ENCODE measurements around the gene PLEKHN1. TPM values are rescaled to one million over a fixed set of nuclear protein-coding genes. Genes with fewer than 3 reads are reported as not detected.
"Not testable (repeated sequence)": the region's sequence is repeated elsewhere in the genome, so short reads cannot be mapped to it uniquely, and the experiment has no call there.

Gene PLEKHN1
- total RNA-seq, 1 experiment from 2014 or later = 9.1 TPM

- H3K4me2 ChIP-seq = no peak overlapping the region
- no peaks in the 10 kb centered on the region for H3K36me3 ChIP-seq (ENCODE audit: low read depth)
- H3K79me2 ChIP-seq (ENCODE audit: low read depth) = no peaks in the 10 kb centered on the region
- H3K4me1 ChIP-seq (replicated peaks; ENCODE audit: insufficient read depth) = peaks cover 5% of the 10 kb centered on the region; the same call in 1 of the 2 replicates
- ChIA-PET CTCF (interaction anchor here (0.6 kb wide), 1 partner anchor 916 kb away, joined by 5 read pairs; no protein-coding TSS in a partner anchor), POLR2A (ENCODE audit: unreplicated experiment) (no interaction called here)
- no peak overlapping the region for H3K4me3 ChIP-seq
- BruUV-seq (replicated peaks) = no TSS peak
- H3K9me3 ChIP-seq (ENCODE audit: insufficient read depth, low read depth) = no peaks in the 10 kb centered on the region
- peaks cover 8% of the 10 kb centered on the region for H4K20me1 ChIP-seq (ENCODE audit: insufficient read depth)
- H3F3A ChIP-seq (ENCODE audit: insufficient read depth, low read depth) = peaks cover 15% of the 10 kb centered on the region; the same call in 1 of the 2 replicates
- peaks cover 21% of the 10 kb centered on the region for H3K27me3 ChIP-seq (ENCODE audit: insufficient read depth, low read depth)
- H2AFZ ChIP-seq = no peak overlapping the region
- DNase-seq = no peak
- no peak overlapping the region for H3K27ac ChIP-seq
- no peaks in the 10 kb centered on the region for H3K9me2 ChIP-seq (ENCODE audit: insufficient read depth)
- TF ChIP-seq EZH2 (IDR thresholded peaks at IDR 0.05; ENCODE audit: low read depth) = no peak
- TF ChIP-seq, protein P1, sequence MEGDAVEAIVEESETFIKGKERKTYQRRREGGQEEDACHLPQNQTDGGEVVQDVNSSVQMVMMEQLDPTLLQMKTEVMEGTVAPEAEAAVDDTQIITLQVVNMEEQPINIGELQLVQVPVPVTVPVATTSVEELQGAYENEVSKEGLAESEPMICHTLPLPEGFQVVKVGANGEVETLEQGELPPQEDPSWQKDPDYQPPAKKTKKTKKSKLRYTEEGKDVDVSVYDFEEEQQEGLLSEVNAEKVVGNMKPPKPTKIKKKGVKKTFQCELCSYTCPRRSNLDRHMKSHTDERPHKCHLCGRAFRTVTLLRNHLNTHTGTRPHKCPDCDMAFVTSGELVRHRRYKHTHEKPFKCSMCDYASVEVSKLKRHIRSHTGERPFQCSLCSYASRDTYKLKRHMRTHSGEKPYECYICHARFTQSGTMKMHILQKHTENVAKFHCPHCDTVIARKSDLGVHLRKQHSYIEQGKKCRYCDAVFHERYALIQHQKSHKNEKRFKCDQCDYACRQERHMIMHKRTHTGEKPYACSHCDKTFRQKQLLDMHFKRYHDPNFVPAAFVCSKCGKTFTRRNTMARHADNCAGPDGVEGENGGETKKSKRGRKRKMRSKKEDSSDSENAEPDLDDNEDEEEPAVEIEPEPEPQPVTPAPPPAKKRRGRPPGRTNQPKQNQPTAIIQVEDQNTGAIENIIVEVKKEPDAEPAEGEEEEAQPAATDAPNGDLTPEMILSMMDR (conservative IDR thresholded peaks at IDR 0.05) = no peak
- intact Hi-C loops (cut with micrococcal nuclease; ENCODE audit: unreplicated experiment) = no loop called here
Measured at GRCh38 chr1:945688-946556, 20.4 kb upstream of the PLEKHN1 start.

GRCh38 chr1:946811-947210, 19.5 kb upstream of the PLEKHN1 start:
- CTCF ChIA-PET = interaction anchor here (0.6 kb wide), 1 partner anchor 915 kb away, joined by 5 read pairs; no protein-coding TSS in a partner anchor
- H3K4me1 ChIP-seq (replicated peaks; ENCODE audit: insufficient read depth); H3K79me2 ChIP-seq (ENCODE audit: low read depth); H3K36me3 ChIP-seq (ENCODE audit: low read depth); H2AFZ ChIP-seq; H3K9me3 ChIP-seq (ENCODE audit: insufficient read depth, low read depth); H3K4me2 ChIP-seq; H3K4me3 ChIP-seq; H3K9me2 ChIP-seq (ENCODE audit: insufficient read depth); DNase-seq; POLR2A ChIA-PET (ENCODE audit: unreplicated experiment); H3F3A ChIP-seq (ENCODE audit: insufficient read depth, low read depth); BruUV-seq (replicated peaks); intact Hi-C loops (cut with micrococcal nuclease; ENCODE audit: unreplicated experiment); H3K27ac ChIP-seq: not testable (repeated sequence)
- peaks cover 13% of the 10 kb centered on the region for H3K27me3 ChIP-seq (ENCODE audit: insufficient read depth, low read depth)
- peaks cover 13% of the 10 kb centered on the region for H4K20me1 ChIP-seq (ENCODE audit: insufficient read depth)

- ChIA-PET CTCF (no interaction called here), POLR2A (ENCODE audit: unreplicated experiment) (no interaction called here)
- 0 out of 2 replicates have a peak, but pooled peaks cover 7% of the 10 kb centered on the region for H3K36me3 ChIP-seq (ENCODE audit: low read depth)
- TF ChIP-seq EZH2 (IDR thresholded peaks at IDR 0.05; ENCODE audit: low read depth) = no peak
- TF ChIP-seq, protein P1 (conservative IDR thresholded peaks at IDR 0.05) = no peak
- intact Hi-C loops (cut with micrococcal nuclease; ENCODE audit: unreplicated experiment) = no loop called here
- no peaks in the 10 kb centered on the region for H3K9me3 ChIP-seq (ENCODE audit: insufficient read depth, low read depth)
- no peak for DNase-seq
- no peak overlapping the region for H3K27ac ChIP-seq
- no peaks in the 10 kb centered on the region for H3K9me2 ChIP-seq (ENCODE audit: insufficient read depth)
- H3F3A ChIP-seq (ENCODE audit: insufficient read depth, low read depth) = peaks cover 8% of the 10 kb centered on the region; the same call in 1 of the 2 replicates
- peaks cover 2% of the 10 kb centered on the region; the same call in 1 of the 2 replicates for H3K27me3 ChIP-seq (ENCODE audit: insufficient read depth, low read depth)
- no peak overlapping the region for H3K4me3 ChIP-seq
- no peak overlapping the region for H2AFZ ChIP-seq
- no peaks in the 10 kb centered on the region for H3K79me2 ChIP-seq (ENCODE audit: low read depth)
- BruUV-seq (replicated peaks) = no TSS peak
- H3K4me1 ChIP-seq (replicated peaks; ENCODE audit: insufficient read depth) = no peaks in the 10 kb centered on the region
- H3K4me2 ChIP-seq = no peak overlapping the region
- peaks cover 21% of the 10 kb centered on the region for H4K20me1 ChIP-seq (ENCODE audit: insufficient read depth)
Measured at GRCh38 chr1:947958-948357, 18.3 kb upstream of the PLEKHN1 start.
